IPS-NIHi11 (cell line): ENCODE measurements around the gene PDGFD.
A peak's percentile ranks its signal among the peaks of the same experiment; 100 is the strongest.

Experiments used
- DNase-seq: peaks from one replicate; pipeline ENCODE4 v3.0.0; 2012; ENCODE audit warnings: mixed read lengths, low spot score

The PDGFD gene

DNA sequence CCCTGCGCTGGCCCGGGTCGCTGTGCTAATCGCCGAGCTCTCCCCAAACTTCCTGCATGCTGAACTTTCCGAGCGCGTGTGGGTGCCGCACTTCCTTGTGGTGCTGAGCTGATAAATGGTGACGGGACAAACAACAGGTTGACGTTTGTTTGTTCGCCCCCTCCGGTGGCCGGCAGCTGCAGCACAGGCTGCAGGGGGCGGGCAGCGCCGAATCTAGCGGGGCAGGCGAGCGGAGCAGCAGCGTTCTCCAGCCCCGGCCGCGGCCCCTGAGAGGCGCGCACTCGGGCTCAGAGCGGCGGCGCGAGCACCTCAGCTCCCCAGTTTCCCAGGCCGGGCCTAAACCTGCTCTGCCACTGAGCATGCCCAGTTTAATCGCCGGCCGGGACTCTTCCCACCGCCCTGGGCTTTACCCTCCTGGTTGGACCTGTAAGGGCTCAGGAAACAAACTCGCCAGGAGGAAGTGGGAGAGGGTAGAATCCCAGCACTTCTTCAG is at the start of gene PDGFD:
PDGFD (minus strand) TSS at position 120 of the 493 bp plus-strand sequence.
- peak; percentile 81 for DNase-seq

DNA sequence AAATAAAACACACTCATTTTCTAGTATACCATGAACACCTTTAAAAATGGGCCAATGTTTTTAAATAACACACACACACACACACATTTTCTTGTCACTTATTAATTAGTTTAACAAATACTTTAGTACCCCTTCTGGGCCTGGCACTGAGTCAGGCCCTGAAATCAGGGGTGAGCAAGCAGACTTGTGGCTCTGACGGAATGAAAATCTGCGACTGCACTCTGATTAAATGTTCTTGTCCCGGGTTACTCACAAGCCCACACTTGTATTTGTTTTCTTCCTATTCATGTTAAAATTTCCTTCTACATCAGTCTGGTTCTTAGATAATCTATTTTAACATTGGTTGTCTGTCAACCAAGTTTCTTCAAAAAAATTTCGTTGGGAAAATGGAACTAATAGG is 43.0 kb upstream of the PDGFD start:
- no peak for DNase-seq

GRCh38 chr11:104205838-104206237 is 41.9 kb upstream of the PDGFD start:
- DNase-seq: no peak

DNA sequence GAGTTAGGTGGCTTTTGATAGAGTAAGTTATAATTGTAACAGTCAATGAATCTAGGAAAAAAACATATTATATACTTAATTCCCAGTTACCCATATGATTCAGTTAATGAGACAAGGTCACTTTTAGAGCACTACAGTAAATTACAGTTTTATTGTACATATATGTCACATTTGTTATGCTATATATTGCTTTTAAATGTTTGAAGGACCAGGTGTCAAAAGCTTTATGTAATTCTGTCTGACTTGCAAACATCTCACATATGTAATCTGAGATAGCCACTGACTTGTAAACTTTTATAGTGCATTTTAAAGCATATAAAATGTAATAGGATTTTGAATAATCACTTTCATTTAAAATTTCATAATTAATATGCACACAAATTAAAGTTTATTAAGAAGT is 36.7 kb upstream of the PDGFD start:
- DNase-seq: no peak

GRCh38 chr11:104199053-104199452 is 35.1 kb upstream of the PDGFD start:
- no peak for DNase-seq

GRCh38 chr11:104198576-104198975 is 34.6 kb upstream of the PDGFD start:
- no peak for DNase-seq

GRCh38 chr11:104191124-104191523 is 27.2 kb upstream of the PDGFD start:
- DNase-seq: no peak

DNA sequence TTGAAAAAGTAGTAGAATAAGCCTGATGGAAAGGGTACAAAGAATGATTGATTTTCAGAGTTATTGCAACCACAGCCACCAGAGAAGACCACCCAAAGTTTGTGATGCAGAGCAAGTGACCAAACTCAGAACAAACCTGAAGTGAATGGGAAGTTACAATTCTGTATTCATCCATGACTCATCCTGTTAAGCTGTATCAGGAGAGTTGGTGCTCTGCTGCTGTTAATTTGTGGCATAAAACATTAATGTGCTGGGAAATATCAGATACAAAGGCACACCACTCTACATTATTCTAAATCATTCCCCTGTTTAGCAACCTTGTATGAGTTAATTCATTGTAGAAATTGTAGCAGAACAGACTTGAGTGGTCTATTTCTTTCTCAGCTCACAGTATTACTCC is 19.6 kb upstream of the PDGFD start:
- no peak for DNase-seq

- DNase-seq: no peak
Observed at GRCh38 chr11:104175769-104176168, 11.8 kb upstream of the PDGFD start.

- DNase-seq: no peak
Observed at GRCh38 chr11:104169091-104169490, 5.1 kb upstream of the PDGFD start.

GRCh38 chr11:104165014-104165413 is 1.1 kb upstream of the PDGFD start:
- DNase-seq: no peak

- peak; percentile 16 for DNase-seq
Observed at GRCh38 chr11:104163100-104164027, 583 bp downstream of the PDGFD start.

DNA sequence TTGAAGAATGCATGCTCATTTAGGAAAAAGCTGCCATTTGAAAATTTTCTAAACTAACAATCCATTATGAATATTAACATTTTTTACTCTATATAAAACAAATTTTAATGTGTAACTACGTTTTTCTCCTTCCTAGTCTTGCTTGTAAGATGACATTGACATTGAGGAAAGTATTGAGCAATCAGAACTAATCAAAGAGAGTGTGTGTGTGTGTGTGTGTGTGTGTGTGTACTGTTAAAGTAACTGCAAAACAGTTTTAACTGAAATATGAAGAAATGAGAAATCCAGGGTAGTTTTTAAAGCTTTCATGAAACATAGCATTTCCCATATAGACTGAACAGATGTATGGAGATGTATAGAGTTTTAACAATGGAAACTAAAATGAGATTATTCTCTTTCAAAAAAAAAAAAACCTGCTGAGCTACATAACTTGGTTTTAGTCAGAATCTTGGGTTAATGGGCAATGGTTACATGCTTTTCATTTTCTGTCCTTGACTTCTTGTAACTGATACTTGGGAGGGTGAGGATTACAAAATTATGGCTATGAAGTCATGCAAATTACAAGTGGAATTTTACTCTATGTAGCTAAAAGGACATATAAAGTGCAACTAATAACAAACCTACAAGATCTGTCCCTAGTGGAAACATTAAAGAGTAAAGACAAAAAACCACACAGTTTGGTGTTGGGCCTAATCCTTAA is 2.0 kb downstream of the PDGFD start:
- no peak for DNase-seq

DNA sequence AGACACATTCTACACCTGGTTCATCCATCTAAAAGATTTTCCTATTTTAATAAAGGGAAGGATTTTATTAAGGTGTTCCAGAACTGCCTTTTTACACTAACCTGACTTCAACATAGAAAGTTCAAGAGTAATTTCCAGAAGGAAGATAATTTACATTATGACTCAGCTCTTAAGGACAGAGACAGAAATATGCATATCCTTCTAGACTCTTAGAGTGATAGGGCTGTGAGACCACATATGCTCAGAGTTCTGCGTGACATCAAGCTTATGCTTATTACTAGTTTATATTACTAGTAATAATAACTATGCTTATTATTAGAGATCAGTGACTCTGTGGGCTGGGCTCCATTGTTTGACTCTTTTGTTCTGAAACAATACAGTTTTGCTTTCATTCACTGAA is 4.6 kb downstream of the PDGFD start:
- no peak for DNase-seq

- no peak for DNase-seq
Observed at GRCh38 chr11:104155375-104155774, 8.6 kb downstream of the PDGFD start.

DNA sequence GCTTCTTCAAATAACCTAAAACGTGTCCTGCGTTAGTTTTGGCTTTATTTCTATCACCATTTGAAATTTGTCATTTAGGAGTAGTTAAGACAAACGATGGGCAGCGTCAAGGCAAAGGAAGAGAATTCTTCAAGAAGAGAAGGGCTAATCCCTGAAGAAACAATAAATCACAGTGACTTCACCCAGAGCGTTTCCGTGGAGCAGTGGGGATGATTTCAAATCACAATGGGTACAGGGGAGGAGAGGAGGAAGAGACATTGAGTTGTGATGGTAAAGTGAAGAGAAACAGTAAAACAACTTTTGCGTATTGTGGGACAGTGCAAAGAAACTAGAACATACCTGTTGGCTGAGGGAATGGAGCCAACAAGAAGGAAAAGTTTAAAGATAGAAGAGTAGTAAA is 9.7 kb downstream of the PDGFD start:
- no peak for DNase-seq

DNA sequence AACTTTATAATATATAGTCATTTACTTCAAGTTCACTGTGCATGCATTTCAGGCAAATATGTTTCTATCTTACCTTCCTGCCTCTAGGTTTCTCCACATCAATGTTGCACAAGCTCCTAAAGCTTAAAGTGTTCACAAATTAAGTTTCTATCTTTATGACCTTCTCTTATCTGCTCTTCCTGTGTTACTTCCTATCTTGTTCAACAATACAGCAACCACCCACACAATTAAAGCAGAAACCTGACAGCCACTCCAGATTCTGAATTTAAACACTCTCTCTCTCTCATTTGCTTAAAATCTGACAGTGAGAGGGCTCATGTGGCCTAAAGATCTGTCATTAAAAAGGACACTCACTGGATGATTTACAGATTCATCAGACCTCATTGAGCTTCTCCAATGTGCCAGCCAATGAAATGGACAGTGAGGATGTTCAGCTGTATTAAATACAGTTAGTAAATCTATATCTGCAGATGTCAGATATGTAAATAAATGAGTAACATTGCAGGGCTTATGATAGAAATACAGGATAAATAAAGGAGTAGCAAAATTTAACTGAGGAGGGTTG is 10.9 kb downstream of the PDGFD start:
- DNase-seq: no peak

GRCh38 chr11:104151404-104152204 is 12.3 kb downstream of the PDGFD start:
- DNase-seq: no peak

DNA sequence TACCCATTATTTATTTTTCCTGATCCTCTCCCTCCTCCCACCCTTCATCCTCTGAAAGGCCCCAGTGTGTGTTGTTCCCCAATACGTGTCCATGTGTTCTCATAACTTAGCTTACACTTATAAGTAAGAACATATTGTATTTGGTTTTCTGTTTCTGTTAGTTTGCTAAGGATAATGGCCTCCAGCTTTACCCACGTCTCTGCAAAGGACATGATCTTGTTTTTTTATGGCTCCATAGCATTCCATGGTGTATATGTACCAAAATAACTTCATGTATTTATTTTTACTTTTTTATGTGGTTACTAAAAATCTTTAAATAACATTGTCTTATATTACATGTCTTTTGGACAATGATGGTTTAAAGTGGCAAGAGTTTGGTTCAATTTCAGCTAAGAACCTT is 15.2 kb downstream of the PDGFD start:
- DNase-seq: no peak

- no peak for DNase-seq
Observed at GRCh38 chr11:104148074-104148473, 15.9 kb downstream of the PDGFD start.

GRCh38 chr11:104146943-104147342 is 17.0 kb downstream of the PDGFD start:
- DNase-seq: no peak

- DNase-seq: no peak
Observed at GRCh38 chr11:104146421-104146820, 17.5 kb downstream of the PDGFD start.
